ENCODE results near the gene RAB1A.

GRCh38 chr2:65067806-65068553, 61.9 kb downstream of the RAB1A start:
- TF ChIP-seq, protein P1, sequence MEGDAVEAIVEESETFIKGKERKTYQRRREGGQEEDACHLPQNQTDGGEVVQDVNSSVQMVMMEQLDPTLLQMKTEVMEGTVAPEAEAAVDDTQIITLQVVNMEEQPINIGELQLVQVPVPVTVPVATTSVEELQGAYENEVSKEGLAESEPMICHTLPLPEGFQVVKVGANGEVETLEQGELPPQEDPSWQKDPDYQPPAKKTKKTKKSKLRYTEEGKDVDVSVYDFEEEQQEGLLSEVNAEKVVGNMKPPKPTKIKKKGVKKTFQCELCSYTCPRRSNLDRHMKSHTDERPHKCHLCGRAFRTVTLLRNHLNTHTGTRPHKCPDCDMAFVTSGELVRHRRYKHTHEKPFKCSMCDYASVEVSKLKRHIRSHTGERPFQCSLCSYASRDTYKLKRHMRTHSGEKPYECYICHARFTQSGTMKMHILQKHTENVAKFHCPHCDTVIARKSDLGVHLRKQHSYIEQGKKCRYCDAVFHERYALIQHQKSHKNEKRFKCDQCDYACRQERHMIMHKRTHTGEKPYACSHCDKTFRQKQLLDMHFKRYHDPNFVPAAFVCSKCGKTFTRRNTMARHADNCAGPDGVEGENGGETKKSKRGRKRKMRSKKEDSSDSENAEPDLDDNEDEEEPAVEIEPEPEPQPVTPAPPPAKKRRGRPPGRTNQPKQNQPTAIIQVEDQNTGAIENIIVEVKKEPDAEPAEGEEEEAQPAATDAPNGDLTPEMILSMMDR (IDR thresholded peaks at IDR 0.05) = peak in 2 of 6 experiments; percentile 3 to 4
- TF ChIP-seq POLR2A (IDR thresholded peaks at IDR 0.05) = no peak
